Measurements from ENCODE around the gene PROM2.

Gene PROM2

DNA sequence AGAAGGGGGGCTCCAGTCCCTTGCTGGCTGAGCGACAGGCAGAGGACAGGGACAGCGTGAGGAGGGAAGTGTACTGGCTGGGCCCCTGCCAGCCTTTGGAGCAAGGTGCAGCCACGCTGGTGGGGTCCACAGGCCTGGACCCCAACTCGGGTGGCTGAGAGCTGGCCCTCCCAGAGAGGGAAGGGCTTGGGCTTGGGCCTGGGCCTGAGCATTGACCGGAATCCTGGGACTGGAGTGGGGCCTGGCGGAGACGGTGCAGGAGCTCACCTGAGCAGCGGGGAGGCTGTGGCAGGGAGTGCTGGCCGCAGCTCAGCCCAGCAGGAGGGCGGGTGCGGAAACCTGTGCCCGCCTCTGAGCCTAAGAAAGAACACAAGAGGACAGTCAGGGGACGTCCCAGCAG, 50.8 kb downstream of the PROM2 start:
- DNase-seq: no peak

DNA sequence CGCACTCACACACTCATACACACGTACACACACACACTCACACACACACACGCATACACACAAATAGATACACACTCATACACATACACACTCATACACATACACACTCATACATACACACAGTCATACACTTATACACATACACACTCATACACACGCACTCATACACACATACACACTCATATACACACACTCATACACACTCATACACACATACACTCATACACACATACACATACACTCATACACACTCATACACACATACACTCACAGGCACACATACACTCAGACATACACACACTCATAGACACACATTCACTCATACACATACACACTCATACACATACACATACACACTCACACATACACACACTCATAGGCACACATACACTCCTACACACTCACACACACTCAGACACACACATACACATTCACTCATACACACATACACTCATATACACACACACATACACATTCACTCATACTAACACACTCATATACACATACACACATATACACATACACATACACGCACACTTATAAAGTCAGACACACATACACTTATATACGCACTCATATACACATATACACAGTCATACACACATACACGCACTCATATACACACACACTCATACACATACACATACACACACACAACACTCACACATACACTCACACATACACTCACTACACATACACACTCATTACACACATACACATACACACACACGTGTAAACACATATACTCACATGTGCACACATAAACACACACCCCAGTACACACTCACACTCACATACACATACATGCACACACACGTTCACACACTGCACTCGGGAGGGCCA, 51.6 kb downstream of the PROM2 start:
- DNase-seq: no peak

DNA sequence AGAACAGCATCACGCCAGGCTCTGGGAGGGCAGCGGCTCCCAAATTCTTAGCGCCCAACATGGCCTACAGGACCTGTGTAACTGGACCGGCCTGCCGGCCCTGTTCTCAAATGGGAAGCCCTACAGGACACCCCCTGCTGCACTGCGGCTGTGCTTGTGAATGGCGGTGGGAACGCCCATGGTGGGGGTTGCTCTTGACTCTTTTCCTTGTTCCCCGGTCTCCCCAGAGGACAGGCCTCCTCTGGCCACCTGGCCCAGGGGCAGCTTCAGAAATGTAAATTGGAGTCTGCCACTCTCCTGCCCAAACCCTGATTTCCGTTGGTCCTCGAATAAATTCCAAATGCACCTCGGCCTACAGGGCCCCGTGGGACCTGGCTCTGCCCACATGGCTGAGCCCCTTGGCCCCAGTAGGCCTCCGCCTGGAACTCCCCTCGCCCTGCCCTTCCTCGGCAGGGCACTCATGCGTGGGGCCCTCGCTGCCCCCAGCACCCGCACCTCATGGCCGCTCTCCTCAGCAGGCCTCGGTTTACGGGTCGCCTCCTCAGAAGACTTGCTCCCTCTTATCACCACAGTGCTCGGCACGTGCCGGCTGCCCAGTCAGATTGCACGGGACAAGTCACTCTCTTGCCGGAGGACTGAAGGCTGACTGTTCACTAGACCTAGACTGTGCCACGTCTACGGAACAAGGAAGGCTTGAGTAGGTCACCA, 52.3 kb downstream of the PROM2 start:
- no peak for DNase-seq

DNA sequence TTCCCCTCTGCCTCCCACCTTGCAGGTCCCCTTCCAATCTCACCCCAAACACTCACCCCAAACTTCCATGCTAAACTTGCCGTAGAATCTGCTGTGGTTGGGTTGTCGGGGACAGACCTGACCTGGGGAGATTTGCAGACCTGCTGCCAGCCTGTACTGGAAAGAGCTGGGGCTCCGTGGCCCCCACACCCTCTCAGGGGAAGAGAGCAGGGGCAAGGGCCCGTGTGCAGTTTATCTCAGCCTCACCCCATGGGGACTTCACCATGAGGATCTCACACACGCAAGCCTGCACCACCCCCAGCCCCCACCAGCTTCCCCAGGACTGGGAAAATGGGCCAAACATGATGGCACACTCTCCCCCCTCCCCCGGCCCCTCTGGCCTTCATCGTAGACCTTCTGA, 53.6 kb downstream of the PROM2 start:
- no peak for DNase-seq

DNA sequence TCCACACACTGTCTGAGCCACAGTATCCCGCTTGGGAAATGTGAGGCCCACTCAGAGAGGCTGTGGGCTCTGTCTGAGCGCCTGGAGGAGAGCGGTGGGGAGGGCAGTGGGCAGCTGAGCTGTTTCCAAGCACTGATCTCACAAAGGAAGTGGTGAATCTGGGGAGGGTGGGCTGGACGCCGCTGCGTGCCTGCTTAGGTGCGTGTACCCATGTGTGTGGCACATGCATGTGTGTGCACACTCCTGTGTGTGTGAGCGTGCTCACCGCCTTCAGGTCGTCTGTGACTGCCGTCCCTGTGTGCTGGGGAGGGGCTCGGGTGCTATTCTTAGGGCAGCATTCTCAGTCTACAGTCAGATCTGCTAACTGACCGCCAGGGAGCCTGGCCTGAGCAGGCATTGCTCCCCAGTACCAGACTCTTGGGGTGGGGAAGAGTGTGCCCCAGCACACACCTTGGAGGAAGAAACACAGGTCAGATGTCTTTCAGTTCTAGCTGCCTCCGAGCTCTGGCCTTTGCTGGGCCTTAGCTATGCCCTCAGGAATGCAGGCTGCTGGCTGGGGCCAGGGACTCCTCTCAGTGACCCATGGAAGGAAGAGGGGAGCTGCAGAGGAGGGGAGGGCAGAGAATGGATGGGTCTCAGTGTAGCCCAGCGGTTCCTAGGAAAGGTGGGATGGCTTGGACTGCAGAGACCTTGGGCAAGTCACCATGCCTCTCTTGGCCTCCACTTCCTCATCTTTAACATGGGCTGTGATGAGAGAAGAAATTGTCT, 54.3 kb downstream of the PROM2 start:
- no peak for DNase-seq

DNA sequence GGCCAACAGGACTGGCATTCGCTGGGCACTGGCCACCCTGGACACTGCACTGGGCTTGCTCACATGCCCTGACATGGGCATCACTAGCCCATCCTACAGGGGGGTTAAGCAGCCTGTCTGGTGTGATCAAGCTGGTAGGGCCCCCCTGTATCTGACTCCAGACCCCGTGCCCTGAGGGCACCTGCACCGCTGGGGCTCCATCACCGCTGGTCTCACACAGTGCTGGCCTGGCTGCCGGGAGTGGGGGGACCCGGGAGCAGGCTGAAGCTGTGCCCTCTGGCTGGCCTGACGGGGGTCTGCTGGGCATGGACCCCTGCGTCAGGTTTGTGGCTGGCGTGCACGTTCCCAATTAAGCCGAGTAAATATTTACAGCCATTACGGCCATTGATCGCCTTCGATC, 55.2 kb downstream of the PROM2 start:
- DNase-seq: no peak

DNA sequence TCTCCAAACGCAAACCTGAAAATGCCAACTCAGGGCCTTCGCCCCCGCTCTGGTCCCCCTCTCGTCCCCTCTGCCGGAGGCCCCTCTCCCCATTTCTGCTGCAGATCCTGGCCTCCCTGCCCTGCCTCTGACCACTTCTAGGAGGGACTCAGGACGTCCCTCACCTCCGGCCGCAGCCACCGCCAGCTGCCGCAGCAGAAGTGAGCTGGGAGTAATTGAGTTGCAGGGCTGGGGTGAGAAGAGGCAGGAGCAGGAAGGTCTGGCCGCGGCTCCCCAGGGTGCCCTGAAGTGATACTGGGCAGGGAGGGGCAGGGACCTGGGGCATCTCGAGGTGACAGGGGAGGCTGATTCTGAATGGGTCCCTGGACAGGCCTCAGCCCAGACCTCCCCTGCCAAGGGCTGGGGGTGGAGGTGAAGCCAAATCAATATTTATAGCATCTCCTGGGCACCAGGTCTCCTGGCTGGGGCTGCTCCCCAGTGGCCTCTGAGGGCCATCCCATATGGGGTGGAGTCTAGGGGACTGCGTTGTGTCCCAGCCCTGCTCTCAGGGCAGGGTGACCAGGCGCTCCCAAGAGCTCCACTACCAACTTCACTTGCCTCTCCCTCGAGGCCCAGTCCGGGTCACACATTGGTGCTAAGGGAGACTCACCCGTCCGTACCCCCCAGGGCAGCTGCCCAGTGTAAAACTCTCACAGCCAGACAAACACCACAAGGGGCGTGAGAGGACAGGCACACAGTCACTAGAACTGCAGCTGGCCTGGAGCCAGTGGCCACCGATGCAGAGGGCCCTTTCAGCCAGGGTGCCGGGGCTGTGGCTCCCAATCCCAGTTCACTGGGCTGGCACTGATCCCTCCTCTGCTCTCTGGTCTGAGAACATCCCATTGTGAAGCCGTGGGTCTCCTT, 55.9 kb downstream of the PROM2 start:
- DNase-seq: no peak

DNA sequence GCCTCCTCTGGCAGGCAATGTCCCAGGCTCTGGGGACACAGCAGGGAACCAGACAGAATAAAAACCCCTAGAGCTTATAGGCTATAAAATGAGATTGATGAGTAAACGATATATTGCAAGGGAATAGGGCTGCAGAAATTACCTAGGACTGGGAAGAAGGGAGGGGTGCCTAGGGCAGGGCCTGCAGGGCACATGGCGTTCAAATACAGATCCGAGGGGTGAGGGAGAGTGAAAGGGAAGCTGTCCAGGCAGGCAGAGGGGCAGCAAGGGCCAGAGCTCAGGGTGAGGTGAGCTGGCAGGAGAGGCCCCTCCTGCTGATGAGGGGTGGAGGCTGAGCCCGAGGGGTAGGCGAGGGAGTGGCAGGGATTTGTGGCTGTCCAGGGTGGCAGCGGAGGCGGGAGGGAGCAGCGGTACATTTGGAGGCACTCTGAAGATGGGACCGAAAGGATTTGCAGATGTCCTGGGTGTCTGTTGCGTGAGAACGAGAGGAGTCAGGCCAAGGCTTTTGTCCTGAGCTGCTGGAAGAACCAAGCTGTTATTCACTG, 56.6 kb downstream of the PROM2 start:
- DNase-seq: no peak

DNA sequence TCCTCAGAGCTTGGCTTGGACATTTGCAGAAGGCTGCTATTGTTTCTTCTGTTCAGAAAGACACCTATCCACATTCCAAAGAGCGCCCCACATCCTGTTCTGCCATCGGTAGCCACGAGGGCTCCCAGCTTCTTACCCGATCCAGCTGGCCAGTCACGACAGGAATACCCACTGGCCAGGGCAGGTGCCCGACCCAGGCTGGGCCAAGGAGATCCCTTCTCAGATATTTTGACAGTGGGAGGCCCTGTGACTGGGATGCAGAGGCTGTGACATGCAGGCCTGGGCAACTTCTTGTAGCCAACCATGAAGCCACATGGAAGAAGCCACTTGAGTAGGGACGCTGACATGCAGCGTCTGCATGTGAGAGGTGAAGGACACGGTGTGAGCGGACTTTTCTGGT, 57.4 kb downstream of the PROM2 start:
- no peak for DNase-seq

DNA sequence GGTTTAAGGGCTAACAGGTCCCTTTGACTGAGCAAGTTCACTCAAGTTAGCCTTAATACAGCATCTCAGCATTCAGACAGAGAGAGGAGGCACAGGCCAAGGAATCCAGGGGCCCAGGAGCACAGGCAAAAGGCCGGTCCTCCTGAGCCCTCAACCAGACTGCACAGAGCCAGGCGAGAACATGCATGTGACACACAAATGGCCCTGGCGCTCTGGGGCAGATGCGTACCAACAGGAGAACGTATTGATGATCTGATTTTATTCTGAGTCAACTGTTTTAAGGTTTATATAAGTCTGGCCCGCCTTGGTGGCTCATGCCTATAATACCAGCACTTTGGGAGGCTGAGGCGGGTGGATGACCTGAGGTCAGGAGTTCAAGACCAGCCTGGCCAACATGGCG, 57.8 kb downstream of the PROM2 start:
- no peak for DNase-seq

DNA sequence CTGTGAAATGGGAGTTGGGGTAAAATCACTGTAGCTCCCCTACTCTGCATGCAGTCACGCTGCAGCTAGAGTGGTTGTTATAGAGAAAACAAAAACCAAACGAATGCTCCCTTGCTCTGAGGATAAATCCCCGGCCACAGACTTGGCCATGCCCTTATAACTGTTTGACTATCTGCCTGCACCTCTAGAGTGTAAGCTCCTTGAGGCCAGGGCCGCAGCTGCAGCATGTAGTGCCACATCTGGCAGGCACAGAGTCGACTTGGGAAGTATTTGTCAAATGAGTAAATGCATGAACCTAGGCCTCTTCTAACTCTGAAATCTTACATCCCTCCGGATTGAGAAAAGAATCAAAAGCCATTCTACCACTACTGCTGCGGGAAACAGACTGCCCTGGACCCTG, 58.8 kb downstream of the PROM2 start:
- DNase-seq: no peak

DNA sequence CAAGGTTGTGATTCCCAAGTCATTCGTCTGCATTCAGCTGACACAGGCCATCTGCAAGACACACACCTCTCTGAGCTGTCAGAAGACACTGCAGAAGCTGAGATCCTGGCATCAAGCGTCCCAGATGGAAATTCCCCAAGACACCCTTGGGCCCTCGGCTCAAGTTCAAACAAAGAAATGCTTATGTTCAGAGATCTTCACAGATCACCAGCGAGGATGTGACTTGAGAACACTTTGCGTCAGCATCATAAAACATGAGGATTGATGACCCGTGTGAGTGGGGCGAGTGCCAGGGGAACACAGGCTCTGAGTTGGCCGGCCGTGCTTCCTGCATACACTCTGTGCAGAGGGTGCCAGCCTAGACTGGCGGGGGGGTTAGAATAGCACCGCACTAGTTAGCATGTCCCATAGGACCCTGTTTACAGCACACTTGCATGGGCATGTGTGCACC, 59.7 kb downstream of the PROM2 start:
- no peak for DNase-seq

DNA sequence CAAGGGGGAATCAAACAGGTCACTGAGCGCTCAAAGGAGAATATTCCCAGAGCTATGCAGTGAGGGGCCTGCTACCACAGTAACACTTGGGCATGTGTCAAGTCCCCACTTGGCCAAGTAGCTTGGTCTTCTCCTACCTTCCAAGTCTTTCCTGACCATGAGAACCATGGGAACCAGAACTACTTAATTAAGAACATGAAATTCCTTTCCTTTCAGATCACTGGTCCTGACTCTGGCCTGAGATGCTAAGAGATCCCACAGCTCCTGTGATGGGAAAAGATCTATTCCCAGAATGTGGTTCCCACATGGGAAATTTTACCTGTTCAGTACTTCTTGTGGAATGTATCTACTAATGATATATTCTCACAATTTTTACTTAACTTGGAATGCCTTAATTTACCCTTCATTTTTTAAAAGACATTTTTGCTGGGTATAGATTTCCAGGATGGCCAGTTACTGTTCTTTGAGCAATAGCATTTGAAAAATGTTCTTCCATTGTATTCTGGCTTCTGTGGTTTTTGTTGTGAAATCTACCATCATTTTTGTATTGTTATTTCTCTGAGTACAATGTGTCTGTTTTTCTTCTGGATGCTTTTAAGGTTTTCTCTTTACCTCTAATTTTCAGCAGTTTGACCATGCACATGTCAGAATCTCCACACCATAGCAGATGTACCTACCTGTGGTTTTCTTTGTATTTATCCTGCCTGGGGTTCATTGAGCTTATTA, 60.8 kb downstream of the PROM2 start:
- no peak for DNase-seq

DNA sequence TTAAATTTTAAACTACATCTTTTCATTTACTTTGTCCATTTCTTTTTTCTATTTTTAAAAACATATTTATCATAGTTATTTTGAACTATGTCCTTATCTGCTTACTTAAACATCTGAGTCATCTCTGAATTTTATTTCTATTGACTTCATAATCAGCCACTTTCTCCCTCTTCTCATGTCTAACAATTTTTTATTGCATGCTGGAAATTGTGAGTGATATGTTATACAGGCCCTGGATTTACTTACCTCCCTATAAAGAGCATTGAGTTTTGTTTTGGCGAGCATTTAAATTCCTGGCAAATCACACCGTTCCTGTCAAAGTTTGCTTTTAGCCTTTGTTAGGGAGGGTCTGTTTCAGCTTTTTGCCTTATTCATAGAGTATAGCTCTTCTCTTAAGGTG, 62.2 kb downstream of the PROM2 start:
- no peak for DNase-seq

DNA sequence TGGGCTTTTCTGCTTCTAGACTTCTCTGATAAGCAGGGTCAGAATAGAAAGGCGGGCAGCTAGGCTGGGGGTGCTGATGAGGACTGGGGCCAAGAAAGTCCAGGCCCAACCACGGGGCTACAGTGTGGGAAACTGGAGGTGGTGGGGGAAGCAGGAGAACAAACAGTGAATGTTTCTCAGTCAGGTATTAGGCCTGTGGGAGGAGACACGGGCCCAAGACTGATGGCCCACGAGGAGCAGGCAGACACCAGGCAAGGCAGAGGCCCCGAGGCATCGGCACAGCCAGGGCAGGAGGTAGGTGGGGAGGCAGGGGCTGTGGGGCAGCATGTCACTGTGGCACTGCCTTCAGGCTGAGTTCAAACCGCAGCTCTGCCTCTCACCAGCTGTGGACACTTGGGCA, 63.6 kb downstream of the PROM2 start:
- no peak for DNase-seq
